GM21381 (cell line): ENCODE data around the gene HPS4.
"Not testable (repeated sequence)": the region's sequence is repeated elsewhere in the genome, so short reads cannot be mapped to it uniquely, and the experiment has no call there.

Experiments used
- ATAC-seq: cut with Tn5 transposase; IDR thresholded peaks from one replicate; pipeline ENCODE4 v1.9.1; 2021; ENCODE audit warnings: mild to moderate bottlenecking, moderate library complexity; ENCODE audit not compliant: unreplicated experiment

Gene HPS4

DNA sequence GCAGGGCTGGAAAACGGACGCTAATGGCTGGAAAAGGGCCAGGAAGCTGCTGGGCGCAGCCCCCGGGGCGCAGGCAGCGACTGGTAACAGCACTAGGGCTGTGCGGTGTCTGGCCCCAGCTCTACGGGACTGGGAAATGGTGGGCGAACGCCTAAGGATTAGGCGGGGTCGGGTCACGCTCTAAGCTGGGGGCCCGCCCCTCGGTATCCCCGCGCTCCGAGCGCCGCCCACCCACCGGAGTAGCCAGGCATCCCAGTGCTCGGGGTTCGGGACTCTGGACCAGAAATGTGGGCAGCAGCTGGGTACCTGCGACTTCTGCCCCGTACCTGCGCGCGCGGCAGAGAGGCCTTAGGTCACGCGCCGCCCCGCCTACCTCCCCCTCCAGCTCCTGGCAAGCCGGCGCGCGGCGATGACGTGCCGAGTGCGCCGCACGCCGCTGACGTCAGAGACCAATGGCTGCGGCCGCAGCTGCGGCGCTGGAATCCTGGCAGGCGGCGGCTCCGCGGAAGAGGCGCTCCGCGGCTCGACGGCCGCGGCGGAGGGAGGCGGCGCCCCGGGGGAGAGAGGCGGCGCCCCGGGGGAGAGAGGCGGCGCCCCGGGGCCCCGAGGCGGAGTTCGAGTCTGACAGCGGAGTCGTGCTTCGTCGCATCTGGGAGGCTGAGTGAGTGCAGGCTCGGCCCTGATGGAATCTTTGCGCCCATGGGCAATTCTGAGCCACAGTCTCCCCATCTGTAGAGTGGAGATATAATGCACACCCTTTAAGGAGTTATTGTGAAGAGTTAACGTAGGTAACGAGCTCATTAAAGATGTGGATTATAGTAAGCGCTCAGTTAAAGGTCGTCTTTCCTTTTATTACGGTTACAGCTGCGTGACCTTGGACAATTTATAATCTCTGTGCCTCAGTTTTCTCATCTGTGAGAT is at the start of gene HPS4, which contains the start of gene SRRD:
TSS of gene HPS4 (minus strand) at position 345 of the 921 bp plus-strand sequence. CDS start 2,021 bp downstream, outside the sequence.
TSS of gene SRRD (plus strand) at position 439 of the 921 bp plus-strand sequence. CDS start at position 453, 14 bp downstream.
- ATAC-seq, result peak; percentile 74

DNA sequence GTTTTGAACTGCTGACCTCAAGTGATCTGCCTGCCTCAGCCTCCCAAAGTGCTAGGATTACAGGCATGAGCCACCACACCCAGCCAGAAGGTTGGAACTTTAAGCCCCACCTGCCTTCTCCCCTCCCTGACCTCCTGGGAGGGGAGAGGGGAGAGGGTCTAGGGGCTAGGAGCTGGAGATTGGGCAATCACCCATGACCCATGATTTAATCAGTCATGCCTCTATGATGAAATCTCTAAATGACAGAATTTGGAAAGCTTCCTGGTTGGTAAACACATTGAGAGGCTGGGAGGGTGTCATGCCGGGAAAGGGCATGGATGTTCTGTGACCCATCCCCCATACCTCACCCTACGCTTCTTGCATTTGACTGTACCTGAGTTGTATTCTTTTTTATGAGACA is 45.8 kb upstream of the HPS4 start:
- no peak for ATAC-seq

DNA sequence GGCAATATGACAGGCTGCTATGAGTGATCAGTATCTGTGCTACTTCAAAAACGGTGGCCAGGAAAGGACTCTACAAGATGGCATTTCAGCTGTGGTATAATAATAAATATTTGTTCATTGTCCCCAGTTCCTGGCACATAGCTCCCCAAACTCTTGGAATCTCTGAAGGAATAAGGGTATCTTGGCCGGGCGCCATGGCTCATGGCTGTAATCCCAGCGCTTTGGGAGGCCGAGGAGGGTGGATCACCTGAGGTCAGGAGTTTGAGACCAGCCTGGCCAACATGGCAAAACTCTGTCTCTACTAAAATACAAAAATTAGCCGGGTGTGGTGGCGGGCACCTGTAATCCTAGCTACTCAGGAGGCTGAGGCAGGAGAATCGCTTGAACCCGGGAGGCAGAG is 44.9 kb upstream of the HPS4 start:
- ATAC-seq, result not testable (repeated sequence)

DNA sequence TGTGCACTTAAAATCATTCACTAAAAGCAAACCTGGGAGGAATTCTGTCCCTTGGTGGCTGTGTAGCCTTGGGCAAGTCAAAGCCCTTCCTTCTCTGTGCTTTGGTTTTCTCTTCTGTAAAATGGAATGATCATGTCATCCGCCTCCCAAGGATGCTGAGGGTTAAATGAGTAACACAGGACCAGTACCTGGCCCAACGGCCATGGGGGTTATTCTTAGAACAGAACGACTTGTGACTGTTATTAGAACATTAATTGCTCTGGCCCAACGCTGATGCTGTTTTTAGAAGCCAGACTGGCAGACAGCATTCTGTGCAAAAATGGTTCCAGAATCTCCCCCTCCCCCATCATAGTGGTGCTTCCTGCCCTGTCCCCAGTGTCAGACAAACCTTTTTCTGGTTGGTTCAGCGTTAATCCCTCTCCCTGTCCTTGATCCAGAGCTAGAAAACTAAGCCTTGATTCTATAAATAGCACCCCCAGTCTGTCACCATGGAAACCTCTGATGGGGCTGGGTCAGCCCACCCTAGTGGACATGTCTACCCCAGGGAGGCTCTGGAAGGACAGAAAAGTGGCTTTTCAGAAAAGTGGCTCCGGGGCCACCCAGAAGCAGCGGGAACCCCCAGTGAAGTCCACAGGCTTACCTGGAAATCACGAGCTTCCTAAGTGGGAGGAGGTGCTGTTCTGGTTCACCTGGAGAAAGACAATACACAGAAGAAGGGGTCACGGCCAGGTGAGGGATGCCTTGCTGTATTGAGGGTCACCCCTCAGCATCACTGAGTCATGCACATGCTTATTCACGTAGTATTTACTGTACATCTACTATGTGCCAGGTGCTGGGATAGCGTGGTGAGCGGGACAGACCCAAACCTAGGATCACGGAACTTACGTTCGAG is 44.2 kb upstream of the HPS4 start:
- no peak for ATAC-seq

DNA sequence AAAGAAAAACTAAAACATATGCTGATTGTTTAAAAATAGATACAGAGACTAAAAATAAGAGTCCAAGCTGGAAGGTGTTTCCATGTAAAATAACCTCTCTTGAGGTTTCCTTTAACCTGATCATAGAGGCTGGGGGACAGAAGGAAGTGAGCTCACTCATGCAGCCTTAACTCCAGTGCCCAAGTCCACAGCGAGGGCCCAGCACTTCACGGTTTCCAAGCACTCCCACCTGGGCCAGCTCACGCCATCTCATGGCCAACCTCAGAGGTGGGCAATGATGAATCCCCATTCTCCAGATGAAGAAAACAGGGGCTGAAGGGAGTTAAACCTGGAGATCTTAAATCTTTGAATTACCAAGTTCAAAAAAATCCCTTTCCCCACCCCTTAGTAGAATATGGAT is 43.6 kb upstream of the HPS4 start:
- no peak for ATAC-seq

DNA sequence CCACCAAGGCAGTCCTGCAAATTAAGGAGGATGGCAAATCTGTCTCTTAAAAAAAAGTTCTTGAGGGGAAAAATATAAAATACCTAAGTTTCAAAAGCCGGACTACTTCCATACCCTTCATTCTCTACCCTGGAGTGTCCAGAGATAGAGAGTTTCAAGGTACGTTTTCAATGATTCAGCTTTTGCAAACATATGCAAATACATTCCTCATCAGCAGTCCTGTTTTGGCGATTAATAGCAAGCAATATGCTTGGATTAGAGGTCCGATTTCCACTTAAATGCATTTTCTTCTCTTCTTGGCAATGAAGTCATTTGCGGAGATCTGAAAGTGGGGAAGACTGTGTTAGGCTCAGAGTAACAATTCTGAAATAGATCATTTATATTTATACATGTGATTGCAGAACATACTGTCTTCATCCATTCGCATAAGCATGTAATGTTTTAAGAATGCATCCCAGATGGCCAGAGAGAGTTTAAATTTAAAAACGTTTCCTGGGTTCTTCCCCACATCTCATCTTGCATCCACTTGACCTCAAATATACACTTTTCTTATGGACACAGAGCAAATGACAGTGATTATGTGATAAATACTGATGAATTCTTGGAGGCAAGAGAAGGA is 42.5 kb upstream of the HPS4 start:
- ATAC-seq, result no peak

DNA sequence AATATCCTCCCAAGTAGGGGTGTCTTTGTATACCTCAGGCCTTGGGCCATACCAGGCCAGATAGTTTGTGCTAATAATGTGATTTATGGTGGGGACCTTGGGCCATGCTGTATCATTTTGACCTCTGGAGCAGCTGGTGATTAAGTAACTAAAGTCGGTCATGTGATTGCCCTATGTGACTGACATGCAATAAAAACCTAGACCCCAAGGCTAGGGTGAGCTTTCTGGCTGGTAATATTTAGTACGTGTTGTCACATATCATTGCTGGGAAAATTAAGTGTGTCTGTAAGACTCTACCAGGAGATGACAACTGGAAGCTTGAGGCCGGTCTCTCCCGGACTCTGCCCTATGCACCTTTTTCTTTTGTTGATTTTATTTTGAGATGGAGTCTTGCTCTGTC is 41.3 kb upstream of the HPS4 start:
- ATAC-seq, result no peak

DNA sequence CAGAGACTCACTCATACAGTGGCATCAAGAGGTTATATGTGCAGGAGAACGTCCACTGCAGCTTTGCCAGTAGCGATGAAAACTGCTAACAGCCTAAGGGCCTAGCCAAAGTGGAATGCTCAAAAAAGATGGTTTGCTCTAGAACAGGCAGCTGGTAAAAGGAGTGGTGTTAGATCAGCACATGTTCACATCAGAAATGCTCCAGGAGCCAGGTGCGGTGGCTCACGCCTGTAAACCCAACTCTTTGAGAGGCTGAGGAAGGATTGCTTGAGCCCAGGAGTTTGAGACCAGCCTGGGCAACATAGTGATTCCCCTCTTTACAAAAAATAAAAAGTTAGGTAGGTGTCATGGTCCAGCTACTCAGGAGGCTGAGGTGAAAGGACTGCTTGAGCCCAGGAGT is 39.0 kb upstream of the HPS4 start:
- no peak for ATAC-seq

DNA sequence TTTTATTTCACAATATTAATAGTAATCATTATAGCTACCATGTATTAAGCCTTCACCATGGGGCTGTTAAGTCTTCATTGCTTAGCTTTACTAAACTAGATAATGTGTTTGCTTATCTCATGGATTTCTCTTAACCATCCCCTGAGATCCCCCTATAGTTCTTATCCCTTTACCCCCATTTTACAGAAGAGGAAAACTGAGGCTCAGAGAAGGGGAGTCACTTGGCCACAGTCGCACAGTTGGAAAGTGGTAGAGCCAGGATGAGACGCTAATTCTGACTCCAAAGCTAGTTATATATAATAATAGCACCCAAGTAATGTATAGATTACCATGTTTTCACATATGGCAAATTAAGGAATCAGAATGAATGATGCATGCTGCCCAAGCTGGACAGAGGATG is 38.4 kb upstream of the HPS4 start:
- ATAC-seq, result no peak

DNA sequence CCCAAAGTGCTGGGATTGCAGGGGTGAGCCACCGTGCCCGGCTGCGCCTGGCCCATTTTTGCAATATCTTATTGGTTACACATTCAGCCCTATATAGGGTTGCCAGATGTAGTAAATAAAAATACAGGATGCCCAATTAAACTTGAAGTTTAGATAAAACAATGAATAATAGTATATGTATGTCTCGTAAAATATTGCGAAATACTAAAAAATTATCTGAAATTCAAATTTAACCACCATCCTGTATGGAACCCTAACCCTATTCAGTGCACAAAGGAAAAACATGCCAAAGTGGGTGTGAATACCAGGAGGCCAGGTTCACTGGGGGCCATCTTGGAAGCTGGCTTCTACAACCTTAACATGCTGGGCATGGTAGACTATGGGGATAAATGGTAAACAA is 33.8 kb upstream of the HPS4 start:
- no peak for ATAC-seq

DNA sequence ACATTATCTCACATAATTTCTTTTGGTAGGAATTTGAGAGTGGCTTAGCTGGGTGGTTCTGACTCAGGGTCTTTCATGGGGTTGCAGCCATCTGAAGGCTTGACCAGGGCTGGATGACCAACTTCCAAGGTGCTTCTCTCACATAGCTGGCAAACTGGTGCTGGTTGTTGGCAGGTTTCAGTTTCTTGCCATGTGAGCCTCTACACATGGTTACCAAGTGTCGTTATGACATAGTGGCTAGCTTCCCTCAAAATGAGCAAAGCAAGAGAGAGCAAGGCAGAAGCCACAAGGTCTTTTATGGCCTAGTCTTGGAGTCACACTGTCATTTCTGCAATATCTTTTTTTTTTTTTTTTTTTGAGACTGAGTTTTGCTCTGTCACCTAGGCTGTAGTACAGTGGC is 32.9 kb upstream of the HPS4 start:
- ATAC-seq, result no peak

DNA sequence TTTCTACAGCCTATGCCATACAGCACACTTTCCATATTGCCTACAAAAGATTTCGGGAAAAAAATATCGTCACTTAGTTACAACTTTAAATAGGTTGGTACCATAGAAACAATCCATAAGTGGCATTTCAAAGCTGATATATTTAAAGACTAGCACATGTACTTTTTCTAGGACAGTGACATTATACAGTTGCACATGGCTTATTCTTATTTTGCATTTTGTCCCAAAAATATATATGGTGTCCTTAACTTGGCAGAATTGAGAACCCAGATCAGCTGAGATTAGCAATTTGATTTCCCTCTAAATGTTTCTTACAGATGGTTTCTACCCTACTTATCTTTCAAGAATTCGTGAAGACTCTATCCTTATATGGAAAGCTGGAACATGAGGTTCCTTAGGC is 32.3 kb upstream of the HPS4 start:
- no peak for ATAC-seq

DNA sequence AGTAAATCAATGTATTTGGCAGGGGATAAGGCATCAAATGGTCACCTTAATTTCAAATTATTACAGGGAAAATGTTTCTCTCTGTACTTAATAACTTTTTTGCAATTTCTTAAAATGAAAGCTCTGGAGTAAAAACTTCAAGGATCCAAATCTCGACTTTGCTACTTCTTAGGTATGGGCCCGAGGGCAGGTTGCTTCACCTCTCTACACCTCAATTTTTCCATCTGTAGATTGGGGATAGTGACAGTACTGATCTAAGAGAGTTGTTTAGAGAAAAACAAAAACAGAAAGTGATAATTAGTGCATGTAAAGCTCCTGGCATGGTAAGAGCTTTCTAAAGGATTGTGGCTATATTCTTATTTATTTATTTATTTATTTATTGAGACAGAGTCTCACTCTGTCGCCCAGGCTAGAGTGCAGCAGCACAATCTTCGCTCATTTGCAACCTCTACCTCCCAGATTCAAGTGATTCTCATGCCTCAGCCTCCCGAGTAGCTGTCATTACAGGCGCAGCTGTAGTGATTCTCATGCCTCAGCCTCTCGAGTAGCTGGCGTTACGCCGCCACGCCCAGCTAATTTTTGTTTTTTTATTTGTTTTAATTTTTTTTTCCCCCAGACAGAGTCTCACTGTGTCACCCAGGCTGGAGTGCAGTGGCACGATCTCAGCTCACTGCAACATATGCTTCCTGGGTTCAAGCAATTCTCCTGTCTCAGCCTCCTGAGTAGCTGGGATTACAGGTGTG is 31.0 kb upstream of the HPS4 start:
- no peak for ATAC-seq

DNA sequence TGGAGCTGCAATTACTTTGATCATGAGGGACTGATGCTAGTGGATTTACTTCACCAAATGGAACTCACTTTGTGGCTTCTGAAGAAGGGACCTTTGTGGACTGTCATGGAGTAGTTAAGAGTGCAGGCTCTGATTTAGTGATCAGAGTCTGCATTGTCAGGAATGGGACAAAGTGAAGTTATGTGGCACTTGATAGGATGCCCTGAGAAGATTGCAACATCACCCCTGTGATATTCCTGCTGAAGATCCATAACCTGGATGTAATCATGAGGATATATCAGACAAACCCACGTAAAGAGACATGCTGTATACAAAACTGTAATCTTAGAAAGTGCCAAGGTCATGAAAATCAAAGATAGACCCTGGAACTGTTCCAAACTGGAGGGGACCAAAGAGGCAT is 30.3 kb upstream of the HPS4 start:
- ATAC-seq, result no peak

DNA sequence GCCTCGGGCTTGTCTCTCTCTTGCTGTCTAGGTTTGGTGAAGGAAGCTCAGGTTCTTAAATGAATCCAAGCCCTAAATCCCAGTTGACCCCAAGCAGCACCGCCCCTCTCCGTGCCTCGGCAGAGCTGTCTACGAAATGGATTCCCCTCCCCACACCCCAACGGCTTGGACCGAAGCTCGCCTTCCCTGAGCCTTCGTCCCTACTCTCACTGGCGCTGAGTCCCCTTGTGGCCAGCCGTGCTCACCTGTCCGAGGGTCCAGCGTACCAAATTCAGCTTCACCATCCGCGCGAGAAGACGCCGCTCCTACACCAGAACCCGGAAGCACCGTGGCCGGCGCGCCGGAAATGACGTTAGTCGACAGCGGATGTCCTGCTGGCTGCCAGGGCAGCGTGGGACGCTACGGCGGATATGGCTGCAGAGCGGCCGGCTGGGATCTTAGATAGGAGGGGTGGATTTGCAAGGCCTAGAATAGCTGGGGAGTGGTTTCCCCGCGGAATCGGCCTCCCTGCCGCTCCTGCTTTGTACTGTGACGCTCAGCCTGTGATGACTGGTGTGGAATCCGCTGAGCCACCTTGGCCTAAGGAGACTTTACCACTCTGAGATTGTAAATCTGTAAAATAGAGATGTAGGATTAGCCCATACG is 28.7 kb upstream of the HPS4 start, which contains the start of gene TFIP11:
TSS of gene TFIP11 (minus strand) at position 325 of the 645 bp plus-strand sequence. CDS start 2,201 bp downstream, outside the sequence.
- peak; percentile 98 for ATAC-seq

DNA sequence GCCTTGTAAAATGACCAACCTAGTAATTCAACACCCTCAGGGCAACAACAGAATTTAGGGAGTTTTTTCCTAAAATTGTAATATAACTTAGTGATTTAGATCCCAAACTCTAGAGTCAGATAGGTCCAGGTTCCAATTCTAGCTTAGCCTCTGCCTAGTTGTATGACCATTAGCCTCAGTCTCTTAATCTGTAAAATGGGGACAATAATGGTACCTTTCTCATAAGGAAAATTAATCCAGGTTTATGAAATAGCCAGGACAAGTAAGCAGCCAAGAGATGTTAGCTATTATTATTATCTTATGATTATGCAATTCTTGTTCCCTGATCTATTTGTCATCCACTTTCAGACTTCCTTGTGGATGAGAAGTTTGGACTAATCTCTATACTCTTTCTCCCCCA is 24.6 kb upstream of the HPS4 start:
- ATAC-seq, result no peak

DNA sequence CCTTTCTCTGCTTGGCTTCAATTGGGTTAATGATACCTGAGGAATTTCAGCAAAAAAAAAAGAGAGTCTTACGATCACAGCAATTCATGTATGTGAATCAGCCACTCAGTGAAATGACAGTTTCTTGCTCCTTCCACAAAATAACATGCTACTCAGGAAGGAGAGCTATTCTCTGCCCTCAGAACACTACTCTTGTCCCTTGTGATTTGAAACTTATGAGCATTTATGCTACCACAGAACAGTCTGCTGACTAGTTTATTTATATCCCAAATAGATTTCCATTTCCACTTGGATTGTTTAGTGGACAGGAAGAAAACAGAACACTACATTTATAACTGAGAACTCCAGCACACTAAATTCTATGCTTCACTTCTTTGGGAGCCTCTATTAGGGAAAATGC is 20.2 kb upstream of the HPS4 start:
- ATAC-seq, result no peak

DNA sequence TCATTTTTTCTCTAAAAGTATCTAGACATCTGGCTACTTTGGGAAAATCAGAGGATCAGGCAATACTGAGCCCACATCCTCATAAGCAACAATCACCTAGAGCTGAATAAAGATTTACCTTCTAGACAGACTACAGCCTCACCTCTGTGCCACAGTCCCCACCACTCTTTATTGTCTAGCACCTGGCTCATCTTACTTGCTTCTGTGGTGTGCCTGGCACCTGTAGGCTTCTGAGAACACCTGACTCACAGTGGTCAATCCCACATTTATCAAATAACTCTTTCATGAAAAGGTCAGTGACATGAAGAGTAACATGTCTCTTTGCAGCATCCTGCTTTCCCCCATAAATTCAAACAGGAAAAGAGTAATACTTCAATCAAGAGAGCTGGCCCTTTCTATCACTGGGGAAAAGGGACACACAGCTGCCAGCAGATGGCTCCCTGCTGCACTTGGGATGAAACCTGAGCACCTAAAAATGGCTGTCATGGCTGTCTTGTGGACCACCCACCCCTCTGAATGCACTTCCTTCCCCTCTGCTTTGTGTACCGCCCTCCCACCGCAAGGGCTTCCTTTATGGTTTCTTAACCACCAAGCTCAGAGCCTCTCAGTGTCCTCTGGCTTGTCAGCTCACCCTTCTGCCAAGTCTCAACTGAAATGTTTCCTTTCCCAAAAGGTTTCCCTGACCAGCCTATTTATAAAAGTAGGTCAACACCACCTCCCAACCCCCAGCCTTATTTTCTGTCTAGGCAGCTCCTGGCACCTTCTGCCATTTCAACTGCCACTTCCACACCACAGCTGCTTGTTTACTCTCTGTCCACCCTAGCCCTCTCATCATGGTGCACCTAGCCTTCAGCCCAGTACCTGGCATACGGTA is 19.3 kb upstream of the HPS4 start:
- no peak for ATAC-seq

DNA sequence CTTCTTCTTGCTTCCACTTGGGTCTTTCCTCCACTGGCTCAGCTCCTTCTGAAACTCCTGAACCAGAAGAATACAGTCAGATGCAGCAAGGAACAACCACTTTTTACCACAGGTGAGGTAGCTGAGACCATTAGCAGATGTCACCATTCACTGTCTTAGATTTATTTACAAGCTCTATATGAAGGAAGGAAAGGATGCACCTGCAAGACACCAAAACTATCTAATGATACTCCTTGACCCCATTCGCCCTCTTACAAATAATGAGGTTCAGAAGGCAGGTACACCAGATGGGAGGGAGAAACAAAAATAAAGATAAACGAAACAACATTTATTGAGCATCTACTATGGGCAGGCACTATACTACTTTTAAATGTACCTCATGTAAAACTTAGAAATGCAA is 18.4 kb upstream of the HPS4 start:
- no peak for ATAC-seq
